ENCODE measurements around the gene PDCD2L.
"Not testable (repeated sequence)": the region's sequence is repeated elsewhere in the genome, so short reads cannot be mapped to it uniquely, and the experiment has no call there.

The PDCD2L gene

GRCh38 chr19:34426096-34426661 is 22.0 kb downstream of the PDCD2L start:
- DNase-seq = no peak

GRCh38 chr19:34428549-34429285 is 24.5 kb downstream of the PDCD2L start:
- no peak for DNase-seq

- DNase-seq = no peak
These were observed 25.4 kb downstream of the PDCD2L start for GRCh38 chr19:34429553-34429952.

- DNase-seq = peak; percentile 18
These were observed 26.8 kb downstream of the PDCD2L start for GRCh38 chr19:34430738-34431625.

DNA sequence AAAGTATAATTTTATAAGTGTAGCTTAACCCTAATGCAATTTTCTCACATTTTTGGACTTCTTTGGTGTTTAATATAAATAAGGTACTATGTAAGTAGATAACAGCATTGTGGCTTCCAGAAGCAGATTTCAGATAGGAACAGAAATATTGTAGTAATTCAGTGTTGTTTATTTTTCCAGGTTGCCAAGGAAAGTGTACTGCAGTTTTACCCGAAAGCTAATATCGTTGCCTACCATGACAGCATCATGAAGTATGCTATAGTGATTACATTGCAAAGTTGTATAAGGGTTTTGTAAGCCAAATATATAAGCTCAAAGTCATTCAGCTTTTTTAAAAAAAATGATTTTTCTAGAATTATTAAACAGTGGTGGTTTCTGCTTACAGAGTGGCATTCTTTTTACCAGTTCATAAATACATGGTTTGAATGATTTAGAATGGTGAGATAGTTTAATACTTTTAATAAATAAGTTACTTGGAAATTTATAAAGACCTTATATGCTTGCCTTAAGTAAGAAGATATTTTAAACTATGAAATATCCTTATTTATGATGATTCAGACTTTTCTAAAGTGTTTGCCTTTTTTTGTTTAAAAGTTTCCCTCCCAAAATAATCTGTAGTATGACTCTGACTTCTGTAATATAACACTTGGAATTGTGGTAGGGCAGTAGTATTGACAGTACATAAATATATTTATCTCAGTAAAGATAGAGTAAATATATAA is 27.6 kb downstream of the PDCD2L start:
- no peak for DNase-seq

GRCh38 chr19:34432797-34433196 is 28.6 kb downstream of the PDCD2L start:
- no peak for DNase-seq

DNA sequence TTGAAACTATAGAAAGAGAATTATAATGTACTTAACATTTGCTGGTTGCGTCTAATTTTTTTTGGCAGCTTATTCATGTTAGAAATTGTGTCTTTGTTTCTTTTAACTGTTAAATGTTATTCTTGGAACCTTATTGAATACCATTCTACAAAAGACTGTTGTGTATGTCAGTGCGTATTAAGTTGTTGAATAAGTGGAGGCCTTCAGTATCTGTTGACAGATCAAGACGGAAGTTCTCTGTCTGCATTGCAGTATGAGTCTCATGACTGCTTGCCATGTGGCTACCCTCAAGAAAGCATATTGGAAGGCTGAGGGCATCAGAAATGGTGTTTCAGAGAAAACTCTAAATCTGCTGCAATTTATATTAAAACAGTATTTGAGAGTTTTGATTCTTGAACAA is 32.5 kb downstream of the PDCD2L start:
- no peak for DNase-seq

- DNase-seq = no peak
These were observed 44.0 kb downstream of the PDCD2L start for GRCh38 chr19:34448191-34448590.

DNA sequence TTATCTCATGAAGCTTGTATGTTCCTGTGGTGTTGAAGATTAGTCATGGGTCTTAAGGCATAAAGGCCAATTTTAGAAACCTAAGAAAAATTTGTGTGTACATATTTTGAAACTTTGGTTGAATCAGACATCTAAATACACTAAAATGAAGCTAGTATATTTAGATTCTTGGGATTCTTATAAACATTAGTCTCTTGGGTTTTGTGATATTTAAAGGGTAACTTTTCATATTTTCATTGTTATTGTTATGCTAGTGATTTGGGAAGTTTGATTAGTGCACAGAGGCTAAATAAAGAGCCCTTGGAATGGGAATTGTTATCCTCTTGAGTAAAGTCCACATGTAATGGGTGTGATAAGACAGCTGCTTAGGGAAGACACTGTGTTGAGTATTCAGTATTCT is 48.5 kb downstream of the PDCD2L start:
- no peak for DNase-seq

GRCh38 chr19:34454091-34454490 is 49.9 kb downstream of the PDCD2L start:
- DNase-seq = no peak

DNA sequence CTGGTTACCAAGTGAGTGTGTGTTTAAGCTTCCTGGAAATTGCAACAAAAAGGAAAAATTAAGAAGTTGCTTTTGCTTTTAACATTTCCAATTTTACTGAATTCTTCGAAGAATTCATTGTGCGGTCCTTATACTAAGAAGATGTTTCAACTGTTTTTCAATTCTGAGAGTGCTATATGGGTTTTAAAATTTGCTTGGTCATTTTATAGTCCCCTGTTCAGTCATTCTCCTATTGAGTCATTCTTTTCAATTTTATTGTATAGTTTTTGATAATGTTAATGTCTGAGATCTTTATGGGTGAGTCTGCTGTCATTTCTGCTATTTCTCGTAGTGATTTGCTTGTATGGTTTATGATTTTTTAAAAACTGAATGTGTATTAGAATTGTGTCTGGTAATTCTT is 50.5 kb downstream of the PDCD2L start:
- DNase-seq = no peak

DNA sequence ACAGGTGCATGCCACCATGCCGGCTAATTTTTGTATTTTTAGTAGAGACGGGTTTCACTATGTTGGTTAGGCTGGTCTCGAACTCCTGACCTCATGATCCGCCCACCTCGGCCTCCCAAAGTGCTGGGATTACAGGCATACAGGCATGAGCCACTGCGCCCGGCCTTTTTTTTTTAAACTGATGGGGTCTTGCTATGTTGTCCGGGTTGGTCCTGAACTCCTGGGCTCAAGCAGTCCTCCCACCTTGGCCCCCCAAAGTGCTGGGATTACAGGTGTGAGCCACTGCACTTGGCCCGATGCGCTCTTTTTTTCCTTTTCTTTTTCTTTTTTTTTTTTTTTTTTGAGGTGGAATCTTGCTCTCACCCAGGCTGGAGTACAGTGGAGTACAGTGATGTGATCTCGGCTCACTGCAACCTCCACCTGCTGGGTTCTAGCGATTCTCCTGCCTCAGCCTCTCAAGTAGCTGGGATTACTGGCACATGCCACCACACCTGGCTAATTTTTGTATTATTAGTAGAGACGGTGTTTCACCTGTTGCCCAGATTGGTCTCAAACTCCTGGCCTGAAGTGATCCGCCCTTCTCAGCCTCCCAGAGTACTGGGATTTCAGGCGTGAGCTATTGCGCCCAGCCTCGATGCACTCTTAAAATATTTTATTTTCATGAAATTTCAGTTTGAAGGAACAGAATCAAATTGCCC is 51.7 kb downstream of the PDCD2L start:
- DNase-seq = not testable (repeated sequence)

- DNase-seq = no peak
These were observed 53.2 kb downstream of the PDCD2L start for GRCh38 chr19:34457446-34457845.

- DNase-seq = no peak
These were observed 54.5 kb downstream of the PDCD2L start for GRCh38 chr19:34458677-34459076.

GRCh38 chr19:34459614-34460013 is 55.4 kb downstream of the PDCD2L start:
- no peak for DNase-seq

DNA sequence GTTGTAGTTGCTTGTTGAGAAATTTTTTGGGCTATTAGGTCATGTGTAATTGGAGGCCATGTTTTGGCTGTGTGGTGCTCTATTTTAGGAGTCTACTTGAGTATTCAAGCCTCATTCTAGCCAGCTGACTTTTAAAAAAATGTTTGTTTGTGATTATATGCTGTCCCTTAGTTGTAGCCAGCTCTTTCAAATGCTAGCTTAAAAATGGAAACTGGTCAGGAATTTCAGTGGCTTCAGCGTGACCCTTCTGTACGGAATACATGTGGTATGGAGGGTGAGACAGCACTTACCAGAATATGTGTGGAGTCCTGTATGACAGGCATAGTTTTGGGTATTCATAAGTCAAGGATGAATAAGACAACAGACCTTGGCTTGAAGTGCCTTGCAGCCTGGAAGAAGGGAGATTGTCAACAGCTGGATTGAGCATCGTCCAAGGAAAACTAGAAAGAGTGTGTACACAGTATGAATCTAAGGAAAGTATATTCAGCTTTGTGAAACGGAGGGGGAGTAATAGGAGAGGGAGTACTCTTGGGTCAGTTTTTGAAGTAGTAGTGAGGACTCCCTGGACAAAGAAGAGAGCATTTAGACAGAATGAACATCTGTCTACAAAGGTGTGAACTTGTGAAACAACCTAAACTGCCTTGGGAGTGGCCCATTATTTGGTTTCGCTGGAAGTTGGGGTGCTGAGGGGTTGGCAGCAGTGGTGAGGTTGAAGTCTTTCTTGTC is 57.3 kb downstream of the PDCD2L start:
- DNase-seq = no peak

- DNase-seq = not testable (repeated sequence)
These were observed 60.6 kb downstream of the PDCD2L start for GRCh38 chr19:34464785-34465184.

DNA sequence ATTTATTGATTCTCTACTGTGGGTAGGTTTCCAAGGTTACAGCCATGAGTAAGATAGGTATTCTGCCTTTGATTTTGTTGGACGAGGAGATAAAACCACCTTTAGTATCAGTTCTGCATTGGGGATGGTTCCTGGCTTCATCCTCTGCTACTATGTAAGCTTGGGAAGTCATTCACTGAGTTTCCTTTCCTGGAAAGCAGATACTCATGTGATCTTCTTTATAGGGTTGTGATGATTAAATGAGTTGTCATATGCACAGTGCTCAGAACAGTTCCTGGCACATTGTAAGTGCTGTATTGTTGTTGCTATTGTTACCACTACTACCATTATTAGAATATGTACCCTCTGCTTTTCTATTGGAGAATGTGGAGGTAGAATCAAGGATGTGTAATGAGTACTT is 64.2 kb downstream of the PDCD2L start:
- no peak for DNase-seq

GRCh38 chr19:34469026-34469425 is 64.8 kb downstream of the PDCD2L start:
- not testable (repeated sequence) for DNase-seq

GRCh38 chr19:34471906-34472700 is 67.9 kb downstream of the PDCD2L start:
- no peak for DNase-seq
